ENCODE results near the gene IFNAR2.

IFNAR2 gene

DNA sequence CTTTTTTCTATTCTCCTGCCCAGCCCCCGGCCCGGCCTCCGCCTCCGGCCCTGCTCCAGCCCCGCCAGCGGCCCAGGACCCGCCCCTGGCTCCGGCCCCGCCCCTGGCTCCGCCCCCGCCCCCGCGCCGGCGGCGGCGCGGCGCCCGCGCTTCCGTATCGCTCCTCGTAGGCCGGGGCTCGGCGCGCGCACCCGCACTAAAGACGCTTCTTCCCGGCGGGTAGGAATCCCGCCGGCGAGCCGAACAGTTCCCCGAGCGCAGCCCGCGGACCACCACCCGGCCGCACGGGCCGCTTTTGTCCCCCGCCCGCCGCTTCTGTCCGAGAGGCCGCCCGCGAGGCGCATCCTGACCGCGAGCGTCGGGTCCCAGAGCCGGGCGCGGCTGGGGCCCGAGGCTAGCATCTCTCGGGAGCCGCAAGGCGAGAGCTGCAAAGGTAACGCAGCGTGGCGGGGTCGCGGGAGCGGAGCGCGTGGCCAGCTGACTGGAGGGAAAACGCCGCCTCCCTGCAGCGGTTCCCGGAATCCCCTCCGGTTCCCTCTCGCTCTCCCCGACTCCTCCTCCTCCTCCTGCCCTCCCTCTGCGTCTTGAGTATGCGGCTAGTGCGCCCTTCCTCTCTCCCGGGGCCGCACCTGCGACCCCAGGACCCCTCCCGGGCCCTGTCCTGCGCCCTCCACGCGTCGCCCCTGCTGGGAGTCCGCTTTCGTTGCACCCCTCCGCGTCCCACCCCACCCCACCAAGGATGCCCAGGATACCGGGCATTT, at the start of gene IFNAR2:
Gene IFNAR2 (plus strand): TSS at position 155 of the 761 bp plus-strand sequence. CDS start 11,985 bp downstream, outside the sequence.
- peak; percentile 38 for DNase-seq (ENCODE audit: low read depth)

DNA sequence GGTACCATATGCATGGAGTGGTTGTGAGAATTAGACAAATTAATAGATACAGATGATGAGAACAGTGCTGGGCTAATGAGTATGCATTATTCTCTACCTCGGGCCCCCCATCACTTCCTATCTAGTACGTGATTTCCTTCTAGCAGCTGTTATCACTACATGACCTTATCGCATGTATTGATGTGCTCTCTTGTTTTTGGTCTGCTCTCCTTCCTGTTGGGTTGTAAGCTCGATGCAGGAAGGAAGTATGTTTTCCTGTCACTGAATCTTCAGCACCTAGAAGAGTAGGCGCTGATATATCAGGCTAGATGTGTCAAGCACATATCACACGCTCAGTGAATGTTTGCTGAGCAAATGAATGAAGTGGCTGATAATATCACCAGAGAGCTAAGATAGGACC, 43.9 kb upstream of the IFNAR2 start:
- no peak for DNase-seq (ENCODE audit: low read depth)

DNA sequence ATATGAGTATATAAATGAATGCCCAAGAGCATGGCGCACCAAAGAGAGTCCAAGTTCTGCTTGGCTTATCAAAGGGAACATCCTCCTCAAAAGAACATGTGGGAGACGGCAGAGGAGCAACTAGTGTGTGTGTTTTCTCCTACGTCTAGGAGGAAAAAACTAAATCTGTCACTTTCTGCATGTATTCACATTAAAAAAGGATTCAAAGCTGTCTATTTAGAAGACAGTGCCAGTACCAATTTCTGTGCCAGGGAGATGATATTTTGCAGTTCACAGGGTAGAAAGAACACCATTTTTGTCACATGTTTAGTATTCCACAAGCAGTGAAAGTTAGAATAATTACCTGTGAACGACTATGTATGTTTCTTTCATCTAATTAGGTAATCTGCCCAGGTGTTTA, 42.5 kb upstream of the IFNAR2 start:
- no peak for DNase-seq (ENCODE audit: low read depth)

DNA sequence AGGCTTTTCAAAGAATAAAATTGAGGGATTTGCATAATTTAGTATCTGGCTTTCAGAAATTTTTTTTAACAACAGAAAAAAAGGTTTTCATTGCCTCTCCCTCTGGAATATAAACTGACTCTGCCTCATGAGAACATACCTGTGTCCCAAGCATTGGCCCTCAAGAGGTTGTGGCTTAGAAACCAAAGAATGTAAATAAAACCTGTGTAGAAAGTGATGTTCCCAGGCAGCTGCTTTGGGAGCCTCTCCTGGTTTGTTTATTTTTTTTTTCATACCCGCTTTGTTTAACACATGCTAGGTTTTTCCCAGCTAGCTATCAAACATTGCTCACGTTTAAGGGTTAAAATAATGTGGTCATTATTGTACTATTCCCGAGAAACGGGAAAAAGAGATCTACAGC, 40.5 kb upstream of the IFNAR2 start:
- no peak for DNase-seq (ENCODE audit: low read depth)

DNA sequence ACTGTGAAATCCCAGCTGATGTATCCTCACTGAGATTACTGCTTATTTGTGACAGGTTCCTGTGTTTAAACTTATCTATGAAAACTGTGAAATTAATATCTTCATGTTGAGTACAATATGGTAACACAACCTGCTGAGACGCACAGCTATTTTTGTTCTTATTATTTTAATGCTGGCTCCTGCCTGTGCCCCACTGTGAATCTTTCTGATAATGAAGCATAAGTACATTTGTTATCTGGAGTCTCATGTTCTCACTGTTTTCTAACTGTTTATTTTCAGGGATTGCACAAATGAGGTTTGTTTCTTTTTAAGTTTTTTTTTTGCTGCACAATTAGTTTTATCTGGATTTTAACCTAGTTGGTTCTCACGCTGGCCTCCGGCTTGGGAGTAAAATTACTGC, 39.9 kb upstream of the IFNAR2 start:
- DNase-seq (ENCODE audit: low read depth): no peak

DNA sequence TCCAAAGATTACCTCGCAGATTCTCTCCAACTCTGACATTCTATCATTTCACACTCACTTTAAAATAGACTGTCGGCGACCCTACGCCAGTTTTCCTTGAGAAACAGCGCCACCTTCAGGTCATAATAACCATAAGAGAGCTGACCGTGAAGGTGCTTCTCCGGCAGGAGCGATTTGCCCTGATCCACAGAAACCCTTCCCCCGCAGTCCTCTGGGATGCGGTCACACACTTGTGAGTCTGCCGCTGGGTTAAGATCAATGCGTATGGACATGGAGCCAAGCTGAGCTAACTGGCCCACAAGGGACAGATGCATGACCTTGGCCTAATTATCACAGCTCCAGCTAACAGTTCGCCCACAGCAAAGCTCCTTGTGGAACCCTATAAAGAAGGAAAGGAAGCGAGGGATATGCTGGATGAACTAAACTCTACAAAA, 32.8 kb upstream of the IFNAR2 start:
- peak; percentile 54 for DNase-seq (ENCODE audit: low read depth)

DNA sequence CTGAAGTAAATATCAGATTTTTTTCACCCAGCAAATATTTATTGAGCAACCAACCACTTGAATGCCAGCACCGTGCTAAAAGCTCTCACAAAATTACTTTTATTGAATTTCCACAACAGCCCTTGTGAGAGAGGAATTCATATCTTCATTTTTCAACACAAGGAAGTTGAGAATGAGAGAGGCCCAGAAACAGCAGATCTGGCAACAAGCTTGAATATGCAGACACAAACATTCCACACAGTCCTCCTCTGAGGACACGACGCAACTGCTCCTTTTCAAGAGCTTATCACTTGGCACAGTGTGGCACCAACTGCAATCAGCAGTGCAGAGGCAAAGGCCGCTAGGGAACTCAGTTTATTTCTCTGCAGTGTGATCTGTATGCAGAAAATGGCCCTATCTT, 32.2 kb upstream of the IFNAR2 start:
- DNase-seq (ENCODE audit: low read depth): no peak

DNA sequence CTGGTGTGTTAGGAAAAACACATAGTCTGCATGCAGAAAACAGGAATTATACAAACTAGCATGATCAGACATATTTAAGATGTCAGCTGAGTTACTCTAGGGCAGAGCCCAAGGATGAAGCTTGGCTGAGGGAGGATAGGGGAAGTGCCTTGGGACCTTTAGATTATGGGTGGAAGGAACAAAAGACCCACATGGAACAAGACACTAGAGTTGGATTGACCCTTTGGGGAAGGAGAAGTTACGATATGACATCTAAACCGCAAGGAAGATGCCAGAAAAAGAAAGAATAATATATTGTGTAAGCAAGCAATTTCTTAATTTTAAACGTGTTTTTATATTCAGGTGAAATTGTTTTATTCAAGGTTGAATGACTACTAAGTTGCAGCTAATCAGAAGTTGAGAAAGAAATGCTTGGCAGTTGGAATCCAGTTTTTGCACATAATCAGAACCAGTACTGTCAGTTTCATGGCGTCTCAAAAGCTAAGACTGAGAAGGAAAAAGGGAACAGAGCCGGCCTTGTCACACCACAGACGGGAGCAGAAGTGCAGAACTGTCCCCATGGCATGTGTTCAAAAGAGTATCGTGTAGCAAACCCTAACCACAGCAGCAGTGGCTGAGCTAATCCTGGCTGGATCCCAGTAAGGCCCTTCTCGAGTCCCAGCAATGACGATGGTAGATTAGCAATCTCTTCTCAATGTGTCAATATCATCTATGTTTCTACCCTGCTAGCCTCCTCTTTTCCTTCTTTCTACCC, 31.2 kb upstream of the IFNAR2 start:
- DNase-seq (ENCODE audit: low read depth): no peak

DNA sequence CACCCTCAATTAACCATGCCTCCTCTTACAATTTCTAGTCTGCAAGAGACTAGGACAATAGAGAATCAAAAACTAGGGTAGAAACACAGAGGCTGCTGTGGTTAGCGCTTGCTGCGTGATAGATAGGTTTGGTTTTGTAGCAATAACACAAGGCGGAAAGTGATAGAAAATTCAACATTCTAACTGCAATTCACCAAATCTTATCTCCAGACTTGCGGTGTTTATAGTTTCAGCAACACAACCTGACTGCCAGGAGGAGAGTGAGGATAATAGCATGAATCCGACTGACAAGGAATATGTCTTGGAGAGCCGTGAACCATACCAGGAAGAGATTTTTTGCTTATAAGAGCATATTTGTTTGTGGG, 30.7 kb upstream of the IFNAR2 start:
- DNase-seq (ENCODE audit: low read depth): peak; percentile 44

DNA sequence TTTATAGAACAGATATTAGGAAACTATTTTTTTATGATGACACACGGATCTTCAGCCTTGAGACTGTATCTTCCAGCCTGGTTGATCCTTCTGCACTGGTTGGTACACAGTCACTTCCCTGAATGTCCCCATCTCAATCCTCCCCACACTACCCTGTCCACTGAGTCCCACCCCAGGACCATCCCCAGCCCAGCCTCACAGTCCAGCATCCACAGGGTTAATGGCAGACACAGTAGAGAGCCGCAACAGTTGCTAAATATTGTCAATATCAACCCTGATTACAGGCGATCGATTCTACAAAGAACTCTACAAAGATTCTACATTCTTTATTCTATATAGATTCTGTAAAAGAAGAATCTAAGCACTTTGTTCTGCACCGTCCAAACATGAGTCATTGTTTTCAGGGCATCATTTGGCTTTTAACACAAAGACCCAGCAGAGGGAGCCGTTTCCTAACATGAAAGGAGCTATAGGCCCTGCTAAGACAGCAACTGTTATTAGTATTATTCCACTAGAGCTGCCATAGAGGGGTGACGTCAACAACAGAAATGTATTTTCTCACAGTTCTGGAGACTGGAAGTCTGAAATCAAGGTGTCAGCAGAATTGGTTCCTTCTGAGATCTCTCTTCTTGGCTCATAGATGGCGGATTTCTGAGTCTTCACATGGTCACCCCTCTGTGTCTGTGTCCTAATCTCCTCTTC, 30.1 kb upstream of the IFNAR2 start:
- DNase-seq (ENCODE audit: low read depth): peak; percentile 92

DNA sequence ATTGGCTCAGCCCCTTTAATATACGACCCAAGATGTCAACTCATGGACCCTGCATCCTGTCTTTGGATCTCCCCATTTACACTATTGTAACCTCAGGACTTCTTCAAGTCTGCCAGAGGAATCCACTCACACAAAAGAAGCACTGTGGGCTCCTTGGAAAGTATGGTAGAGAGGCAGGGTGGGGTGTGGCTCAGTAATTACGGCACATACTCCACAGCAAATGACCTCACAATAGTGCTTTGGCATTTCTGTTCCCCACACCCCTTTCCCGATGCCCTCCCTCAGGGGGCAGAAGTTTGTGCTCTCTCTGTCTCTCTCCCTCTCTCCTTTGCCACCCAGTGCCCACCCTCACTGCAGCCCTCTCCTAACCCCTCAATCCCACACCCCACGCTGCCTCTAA, 27.8 kb upstream of the IFNAR2 start:
- DNase-seq (ENCODE audit: low read depth): no peak

DNA sequence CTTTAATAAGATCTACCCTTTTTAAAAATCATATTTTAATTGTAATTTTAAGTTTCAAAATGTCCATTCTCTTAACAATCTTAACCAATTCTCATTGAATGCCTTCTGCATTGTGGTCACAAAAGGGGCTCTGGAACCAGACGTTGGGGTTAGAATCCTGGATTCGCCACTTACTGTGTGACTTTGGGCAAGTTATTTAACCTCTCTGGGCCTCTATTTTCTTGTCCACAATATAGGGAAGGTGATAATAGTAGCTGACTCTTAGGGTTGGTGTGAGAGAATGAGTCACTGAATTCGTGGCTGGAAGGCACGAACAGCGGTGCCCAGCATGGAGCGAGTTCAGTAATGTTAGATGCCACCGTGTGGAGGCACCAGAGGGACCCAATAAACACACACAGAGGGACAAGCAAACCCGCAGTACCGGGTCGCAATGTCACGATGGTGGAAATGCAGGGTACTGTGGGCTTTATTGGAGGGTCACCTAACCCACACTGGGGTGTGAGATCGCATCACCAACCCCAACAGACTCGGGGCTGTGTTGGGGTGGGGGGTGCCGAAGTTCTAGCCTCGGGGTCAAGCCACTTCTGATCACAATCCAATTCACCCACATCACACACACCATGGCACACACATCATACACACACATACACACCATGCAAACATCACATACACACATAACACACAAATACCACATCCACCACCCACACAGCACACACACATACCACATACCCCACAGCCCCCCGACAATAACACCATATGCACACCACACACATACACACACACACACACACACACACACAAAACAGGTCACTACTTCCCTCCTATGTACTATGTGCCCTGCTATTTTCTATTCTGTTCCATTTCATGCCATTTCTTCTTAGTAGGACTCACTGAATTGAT, 27.0 kb upstream of the IFNAR2 start:
- no peak for DNase-seq (ENCODE audit: low read depth)

DNA sequence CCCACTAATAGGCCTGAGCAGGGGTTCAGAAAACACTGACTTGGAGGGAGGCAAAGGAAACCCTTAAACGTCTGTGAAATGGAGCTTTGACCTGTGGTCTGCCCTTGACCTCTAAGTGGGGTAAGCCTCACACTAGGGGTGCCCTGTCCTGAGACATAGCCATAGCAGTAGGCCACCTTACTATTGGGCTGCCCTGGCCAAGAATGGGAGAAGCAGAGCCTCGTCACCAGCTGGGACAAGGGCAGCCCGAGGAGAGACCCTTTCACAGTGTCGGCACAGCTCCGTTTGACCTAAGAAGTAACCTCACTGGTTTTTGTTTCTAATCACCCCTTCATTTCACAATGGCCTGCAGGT, 26.4 kb upstream of the IFNAR2 start:
- DNase-seq (ENCODE audit: low read depth): no peak

DNA sequence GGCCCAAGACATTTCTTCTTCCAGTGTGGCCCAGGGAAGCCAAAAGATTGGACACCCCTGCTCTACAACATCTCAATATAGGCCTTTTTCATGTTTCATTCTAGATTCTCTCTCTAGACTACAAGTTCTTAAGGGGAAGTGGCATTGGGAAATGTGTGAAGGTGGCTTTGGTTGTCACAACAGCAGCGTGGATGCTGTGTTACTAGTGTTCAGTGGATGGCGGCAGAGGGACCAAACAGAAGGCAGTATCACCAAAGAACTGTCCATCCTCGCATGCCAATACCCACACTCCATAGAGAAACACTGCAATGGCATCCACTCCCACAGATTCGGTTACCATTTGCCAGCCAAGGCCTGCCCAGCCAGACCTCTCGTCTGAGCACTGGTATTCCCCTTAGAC, 24.3 kb upstream of the IFNAR2 start:
- no peak for DNase-seq (ENCODE audit: low read depth)

DNA sequence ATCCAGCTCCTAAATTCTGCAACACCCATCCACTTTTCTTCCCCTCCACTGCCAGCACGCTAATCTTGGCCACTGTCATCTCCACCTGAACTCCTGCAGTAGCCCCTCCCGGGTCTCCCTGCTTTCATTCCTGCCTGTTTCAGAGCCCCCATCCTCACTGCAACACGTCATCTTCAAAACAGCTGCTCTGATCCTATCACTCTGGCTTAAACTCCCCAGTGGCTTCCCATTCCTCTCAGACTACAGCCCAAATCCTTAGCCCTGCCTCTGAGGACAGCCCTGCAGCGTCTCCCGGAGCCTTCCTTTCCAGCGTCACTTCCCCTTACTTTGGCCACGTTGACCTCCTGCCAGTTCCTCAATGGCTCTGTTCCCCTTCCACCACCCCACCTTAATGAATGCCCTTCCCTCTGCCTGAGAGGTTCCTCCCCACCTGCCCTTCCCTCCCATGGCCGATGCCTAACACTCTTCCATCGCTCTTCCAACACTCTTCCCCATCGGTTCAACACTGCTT, 22.9 kb upstream of the IFNAR2 start:
- no peak for DNase-seq (ENCODE audit: low read depth)

DNA sequence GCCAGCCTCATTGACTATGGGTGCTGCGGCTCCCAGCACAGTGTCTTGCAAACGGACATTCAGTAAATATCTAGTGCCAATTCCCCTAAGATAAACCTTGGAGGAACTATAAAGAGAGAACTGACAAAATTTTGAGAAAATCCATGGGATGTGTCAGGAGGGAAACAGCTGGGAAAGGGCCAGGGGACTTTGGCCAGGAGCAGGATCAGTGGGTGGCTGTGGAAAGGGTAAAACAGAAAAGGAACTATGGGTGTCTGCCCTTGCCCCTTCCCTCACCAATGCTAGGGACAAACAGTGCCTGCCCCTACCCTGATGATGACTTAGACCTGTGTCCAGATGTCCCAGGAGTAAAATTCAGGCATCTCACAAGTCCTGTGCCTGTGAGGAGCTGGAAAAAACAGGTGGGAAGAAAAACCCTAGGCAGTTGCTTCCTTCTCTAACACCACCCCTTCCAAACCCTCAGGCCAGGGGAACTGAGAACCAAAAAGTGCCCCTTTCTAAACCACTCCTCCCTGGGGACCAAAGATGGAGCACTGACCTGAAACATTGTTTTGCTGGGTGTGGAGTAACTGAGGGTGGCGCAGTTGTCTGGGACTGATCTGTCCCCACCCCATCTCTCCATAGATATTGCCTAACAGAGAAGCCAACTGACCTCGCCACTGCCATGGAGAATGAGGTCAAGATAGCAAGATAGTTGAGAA, 22.1 kb upstream of the IFNAR2 start:
- DNase-seq (ENCODE audit: low read depth): no peak

DNA sequence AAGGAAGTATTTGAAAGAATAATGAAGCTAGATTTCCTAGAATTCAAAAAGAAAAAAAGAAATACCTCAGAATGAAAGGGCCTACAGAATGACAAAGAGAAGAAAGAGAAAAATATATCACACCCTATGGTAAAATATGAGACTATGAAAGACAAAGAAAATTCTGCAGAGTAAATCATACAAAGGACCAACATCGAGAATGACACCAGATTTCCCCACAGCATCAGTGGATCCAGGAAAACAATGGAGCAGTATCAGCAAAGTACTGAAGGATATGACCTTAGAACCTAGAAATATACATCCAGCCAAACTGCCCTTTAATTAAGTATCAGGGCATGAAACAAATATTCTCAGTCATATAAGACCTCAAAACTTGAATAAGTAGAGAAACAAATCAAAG, 21.2 kb upstream of the IFNAR2 start:
- peak; percentile 42 for DNase-seq (ENCODE audit: low read depth)

DNA sequence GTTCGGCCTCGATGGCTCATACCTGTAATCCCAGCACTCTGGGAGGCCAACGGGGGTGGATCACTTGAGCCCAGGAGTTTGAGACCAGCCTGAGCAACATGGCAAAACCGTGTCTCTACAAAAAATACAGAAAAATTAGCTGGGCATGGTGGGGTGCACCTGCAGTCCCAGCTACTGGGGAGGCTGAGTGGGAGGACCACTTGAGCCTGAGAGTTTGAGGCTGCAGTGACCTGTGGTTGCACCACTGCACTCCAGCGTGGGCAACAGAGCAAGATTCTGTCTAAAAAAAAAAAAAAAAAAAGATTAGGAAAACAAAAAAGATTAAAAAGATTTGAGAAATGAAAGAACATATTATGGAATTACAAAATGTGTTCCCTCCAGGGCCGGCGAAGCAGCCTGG, 18.4 kb upstream of the IFNAR2 start:
- no peak for DNase-seq (ENCODE audit: low read depth)

DNA sequence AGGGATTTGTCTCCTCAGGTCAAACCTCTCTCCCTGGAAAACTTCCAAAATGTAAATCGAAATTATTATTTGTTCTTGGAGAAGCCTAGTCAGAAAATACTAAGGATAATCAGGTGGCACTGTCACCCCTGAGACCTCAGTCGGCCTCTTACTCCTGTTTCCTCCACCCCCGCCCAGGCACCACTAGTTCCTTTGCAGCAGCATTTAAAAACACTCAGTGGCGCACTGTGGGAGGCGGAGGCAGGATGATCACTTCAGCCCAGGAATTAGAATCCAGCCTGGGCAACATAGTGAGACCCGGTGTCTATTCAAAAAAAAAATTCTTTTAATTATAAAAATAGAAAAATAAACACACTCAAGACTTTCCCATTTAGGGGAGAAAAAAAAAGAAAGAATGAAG, 18.0 kb upstream of the IFNAR2 start:
- DNase-seq (ENCODE audit: low read depth): no peak

DNA sequence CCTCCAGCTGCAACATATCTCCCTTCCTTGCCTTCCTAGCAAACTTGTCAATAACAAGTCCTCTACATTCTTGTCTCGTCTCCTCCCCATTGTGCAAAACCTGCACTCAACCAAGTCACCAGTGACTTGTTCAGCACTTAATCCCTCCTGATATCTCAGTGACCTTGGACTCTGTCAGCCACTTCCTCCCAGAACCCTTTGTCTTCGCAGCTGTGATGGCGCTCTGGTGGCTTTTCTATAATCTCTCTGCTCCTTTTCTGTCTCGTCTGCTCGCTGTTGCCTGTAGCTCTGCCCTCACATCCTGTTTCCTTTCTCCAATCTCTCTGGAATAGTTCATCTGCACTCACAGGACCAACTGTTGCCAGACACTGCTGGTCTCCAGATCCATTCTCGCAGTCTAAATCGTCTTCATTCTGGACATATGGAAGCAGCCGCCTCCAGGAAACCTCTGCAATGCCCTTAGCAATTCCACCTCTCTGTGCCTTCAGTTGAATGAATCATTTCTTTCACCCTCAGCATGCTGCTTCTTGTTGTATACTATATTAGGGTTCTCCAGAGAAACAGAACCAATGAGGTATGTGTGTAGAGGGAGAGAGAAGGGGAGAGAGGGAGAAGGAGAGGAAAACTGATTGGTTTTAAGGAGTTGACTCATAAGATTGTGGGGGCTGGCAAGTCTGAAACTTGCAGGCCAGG, 17.4 kb upstream of the IFNAR2 start:
- peak; percentile 69 for DNase-seq (ENCODE audit: low read depth)

DNA sequence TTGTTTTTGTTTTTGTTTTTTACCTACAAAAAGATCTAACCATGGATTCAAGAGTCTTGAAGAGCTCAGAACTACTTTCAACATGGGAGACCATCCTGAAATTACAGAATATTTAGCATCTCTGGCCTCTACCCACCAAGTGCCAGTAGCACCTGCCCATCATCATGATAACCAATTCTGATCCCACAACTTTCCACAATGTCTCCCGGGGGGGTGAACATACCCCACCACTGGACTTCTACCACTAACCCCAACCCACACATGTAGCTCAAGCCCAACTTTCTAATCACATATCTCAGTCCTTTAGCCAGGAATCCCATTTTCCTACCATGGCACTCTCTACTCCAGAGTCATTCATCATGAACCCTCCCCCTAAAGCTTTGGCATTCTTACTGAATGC, 15.7 kb upstream of the IFNAR2 start:
- no peak for DNase-seq (ENCODE audit: low read depth)
